Measurements from ENCODE around the gene CBFB. TPM values are rescaled to one million over a fixed set of nuclear protein-coding genes. Genes with fewer than 3 reads are reported as not detected.

Gene CBFB
- total and polyA plus RNA-seq, 9 of the 15 experiments (the other 6 are each of a cell fraction or from before 2014, with no cell fraction given): 22.0 to 112 (median 66.5) TPM

DNA sequence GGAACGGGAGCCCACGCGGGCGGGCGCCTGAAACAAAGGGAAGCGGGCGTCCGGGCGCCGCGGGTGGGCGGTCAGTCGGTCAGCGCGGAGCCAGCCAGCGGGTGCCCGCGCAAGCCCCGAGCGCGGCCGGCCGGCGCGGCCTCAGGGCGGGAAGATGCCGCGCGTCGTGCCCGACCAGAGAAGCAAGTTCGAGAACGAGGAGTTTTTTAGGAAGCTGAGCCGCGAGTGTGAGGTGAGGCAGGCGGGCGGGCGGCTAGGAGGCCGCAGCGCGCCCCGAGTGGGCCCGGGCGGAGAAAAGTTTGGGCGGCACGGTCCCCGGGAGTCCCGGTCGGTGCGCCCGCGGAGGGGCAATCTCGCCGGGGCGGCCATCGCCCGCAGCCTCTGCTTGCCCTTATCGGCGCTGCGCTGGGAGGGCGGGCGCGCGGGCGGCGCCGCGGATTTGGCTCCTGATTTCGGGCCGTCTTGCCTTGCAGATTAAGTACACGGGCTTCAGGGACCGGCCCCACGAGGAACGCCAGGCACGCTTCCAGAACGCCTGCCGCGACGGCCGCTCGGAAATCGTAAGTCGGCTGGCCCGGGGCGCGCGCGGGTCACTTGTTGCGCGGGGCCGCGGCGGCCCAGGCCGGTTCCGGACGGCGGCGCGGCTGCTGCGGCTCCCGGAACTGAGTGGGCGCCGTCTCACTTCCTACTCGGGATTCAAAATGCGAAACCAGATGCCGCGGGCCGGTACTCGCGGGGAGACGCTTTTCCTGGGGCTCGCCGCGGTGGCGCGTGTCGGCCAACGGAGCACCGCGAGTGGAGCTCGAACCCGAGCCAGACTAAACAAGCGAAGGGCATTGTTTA is 526 bp downstream of the CBFB start:
- no peaks in the 10 kb centered on the region for H3K27me3 ChIP-seq (ENCODE audit: control insufficient read depth in 2 of 2, insufficient read depth in 2 of 2, low read length in 2 of 2)
- H2AFZ ChIP-seq (ENCODE audit: low read depth, low read length): peak overlapping the region; percentile 78
- H3K79me2 ChIP-seq (ENCODE audit: control insufficient read depth, insufficient read depth, low read length): peaks cover 59% of the 10 kb centered on the region
- H3K9me3 ChIP-seq (replicated peaks; ENCODE audit: control insufficient read depth, insufficient read depth, low read depth, low read length): no peaks in the 10 kb centered on the region
- peak overlapping the region; percentile 97 for H3K27ac ChIP-seq (ENCODE audit: extremely low read depth, low read depth, low read length)
- BruUV-seq (replicated peaks): no TSS peak
- peaks cover 13 to 29% of the 10 kb centered on the region in 2 experiments for H3K4me1 ChIP-seq (replicated peaks in 1 of 2; ENCODE audit: control insufficient read depth in 2 of 2, insufficient read depth in 2 of 2, low read length in 2 of 2)
- under 1% methylated on average over 52 of the region's 123 CpGs for WGBS (ENCODE audit: insufficient coverage, low coverage, missing lambda C conversion rate)
- peak; percentile 57 for ATAC-seq
- in situ Hi-C loops (cut with MboI): no loop called here
- DNase-seq (ENCODE audit: extremely low read depth in 1 of 4, low spot score in 3 of 4): peak; percentile 64 to 73 (median 66)
- H3K36me3 ChIP-seq (ENCODE audit: control insufficient read depth, insufficient read depth, low read length): peaks cover 31% of the 10 kb centered on the region; the same call in 2 of the 3 replicates
- H3K9ac ChIP-seq (ENCODE audit: insufficient read depth in 1 of 2, low read depth in 2 of 2, low read length in 2 of 2): peak overlapping the region; percentile 88 to 99
- no peaks in the 10 kb centered on the region; the same call in none of the 2 replicates for H4K20me1 ChIP-seq (replicated peaks; ENCODE audit: control insufficient read depth, insufficient read depth, low read length)
- CTCF ChIA-PET (ENCODE audit: low intra/inter-chr PET ratio): interaction anchor here (0.6 kb wide), 2 partner anchors 10 to 149 kb away, joined by 3 to 5 read pairs; partner anchors contain the start of gene PDP2
- peak overlapping the region; percentile 85 for H3K4me3 ChIP-seq
- H3K9me1 ChIP-seq (ENCODE audit: control insufficient read depth, insufficient read depth, low read length): no peaks in the 10 kb centered on the region
- POLR2A ChIA-PET: interaction anchor here (0.7 to 3.8 kb wide), 9 partner anchors 10 to 284 kb away, joined by 3 to 32 read pairs (median 8); no protein-coding TSS in a partner anchor
- H3K4me2 ChIP-seq (ENCODE audit: insufficient read depth, low read length): peak overlapping the region; percentile 92
- intact Hi-C loops (cut with micrococcal nuclease): loop anchor here (2.0 kb wide), 1 partner anchor 217 kb away; the partner anchor contains the start of gene FHOD1
- no peak for FAIRE-seq
- no peak for TF ChIP-seq RUNX1 (IDR thresholded peaks at IDR 0.05; ENCODE audit: low read depth)
- TF ChIP-seq, protein P1, sequence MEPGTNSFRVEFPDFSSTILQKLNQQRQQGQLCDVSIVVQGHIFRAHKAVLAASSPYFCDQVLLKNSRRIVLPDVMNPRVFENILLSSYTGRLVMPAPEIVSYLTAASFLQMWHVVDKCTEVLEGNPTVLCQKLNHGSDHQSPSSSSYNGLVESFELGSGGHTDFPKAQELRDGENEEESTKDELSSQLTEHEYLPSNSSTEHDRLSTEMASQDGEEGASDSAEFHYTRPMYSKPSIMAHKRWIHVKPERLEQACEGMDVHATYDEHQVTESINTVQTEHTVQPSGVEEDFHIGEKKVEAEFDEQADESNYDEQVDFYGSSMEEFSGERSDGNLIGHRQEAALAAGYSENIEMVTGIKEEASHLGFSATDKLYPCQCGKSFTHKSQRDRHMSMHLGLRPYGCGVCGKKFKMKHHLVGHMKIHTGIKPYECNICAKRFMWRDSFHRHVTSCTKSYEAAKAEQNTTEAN (CRISPR knock-in tag; IDR thresholded peaks at IDR 0.05): no peak
- TF ChIP-seq RBM39 (optimal IDR thresholded peaks at IDR 0.05; ENCODE audit: low read depth, low read length): no peak
- TF ChIP-seq, protein P2, sequence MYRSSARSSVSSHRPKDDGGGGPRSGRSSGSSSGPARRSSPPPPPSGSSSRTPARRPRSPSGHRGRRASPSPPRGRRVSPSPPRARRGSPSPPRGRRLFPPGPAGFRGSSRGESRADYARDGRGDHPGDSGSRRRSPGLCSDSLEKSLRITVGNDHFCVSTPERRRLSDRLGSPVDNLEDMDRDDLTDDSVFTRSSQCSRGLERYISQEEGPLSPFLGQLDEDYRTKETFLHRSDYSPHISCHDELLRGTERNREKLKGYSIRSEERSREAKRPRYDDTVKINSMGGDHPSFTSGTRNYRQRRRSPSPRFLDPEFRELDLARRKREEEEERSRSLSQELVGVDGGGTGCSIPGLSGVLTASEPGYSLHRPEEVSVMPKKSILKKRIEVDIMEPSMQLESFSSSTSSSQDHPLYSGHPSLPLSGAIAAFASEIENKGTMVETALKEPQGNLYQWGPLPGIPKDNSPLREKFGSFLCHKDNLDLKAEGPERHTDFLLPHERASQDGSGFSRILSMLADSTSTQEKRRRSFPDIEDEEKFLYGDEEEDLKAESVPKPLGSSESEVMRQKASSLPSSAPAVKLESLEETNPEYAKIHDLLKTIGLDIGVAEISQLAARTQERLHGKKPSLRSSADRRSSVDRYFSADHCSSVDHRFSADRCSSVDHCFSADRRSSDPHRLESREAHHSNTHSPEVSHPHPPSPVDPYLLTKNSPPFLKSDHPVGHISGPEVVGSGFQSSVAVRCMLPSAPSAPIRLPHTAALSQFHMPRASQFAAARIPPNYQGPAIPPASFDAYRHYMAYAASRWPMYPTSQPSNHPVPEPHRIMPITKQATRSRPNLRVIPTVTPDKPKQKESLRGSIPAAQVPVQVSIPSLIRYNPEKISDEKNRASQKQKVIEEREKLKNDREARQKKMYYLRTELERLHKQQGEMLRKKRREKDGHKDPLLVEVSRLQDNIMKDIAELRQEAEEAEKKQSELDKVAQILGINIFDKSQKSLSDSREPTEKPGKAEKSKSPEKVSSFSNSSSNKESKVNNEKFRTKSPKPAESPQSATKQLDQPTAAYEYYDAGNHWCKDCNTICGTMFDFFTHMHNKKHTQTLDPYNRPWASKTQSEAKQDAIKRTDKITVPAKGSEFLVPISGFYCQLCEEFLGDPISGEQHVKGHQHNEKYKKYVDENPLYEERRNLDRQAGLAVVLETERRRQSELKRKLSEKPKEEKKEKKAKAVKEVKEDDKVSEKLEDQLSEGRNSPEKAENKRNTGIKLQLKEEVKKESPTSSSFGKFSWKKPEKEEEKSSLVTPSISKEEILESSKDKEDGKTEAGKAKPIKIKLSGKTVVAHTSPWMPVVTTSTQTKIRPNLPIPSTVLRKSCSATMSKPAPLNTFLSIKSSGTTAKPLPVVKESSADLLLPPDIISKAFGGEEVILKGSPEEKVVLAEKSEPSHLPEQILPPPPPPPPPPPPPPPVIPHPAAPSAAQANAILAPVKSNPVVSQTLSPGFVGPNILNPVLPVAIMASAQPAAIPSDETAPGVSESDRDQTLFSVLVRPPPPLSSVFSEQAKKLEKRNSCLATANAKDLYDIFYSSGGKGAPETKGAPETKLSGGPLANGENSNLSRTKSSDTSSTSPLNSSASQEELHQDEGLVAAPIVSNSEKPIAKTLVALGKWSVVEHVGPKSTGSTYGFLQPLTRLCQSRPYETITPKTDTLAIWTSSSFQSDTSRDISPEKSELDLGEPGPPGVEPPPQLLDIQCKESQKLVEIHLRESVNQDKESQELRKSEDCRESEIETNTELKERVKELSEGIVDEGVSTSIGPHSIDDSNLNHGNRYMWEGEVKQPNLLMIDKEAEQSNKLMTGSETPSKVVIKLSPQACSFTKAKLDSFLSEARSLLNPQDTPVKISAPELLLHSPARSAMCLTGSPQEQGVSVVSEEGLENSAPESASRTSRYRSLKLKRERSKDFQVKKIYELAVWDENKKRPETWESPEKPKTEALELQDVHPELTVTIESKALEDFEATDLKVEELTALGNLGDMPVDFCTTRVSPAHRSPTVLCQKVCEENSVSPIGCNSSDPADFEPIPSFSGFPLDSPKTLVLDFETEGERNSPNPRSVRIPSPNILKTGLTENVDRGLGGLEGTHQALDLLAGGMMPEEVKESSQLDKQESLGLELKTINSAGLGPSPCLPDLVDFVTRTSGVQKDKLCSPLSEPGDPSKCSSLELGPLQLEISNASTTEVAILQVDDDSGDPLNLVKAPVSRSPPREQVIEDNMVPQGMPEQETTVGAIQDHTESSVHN (IDR thresholded peaks at IDR 0.05; ENCODE audit: borderline replicate concordance in 1 of 2, low read depth in 1 of 2): no peak
- TF ChIP-seq ZFPM2 (CRISPR knock-in tag; IDR thresholded peaks at IDR 0.05): no peak
- TF ChIP-seq MEF2A (IDR thresholded peaks at IDR 0.05; ENCODE audit: control insufficient read depth, low read depth, low read length): no peak
- peak; percentile 8; the same call in 1 of the 2 replicates for TF ChIP-seq CREB1 (IDR thresholded peaks at IDR 0.05)
- no peak for TF ChIP-seq CREB1 (CRISPR knock-in tag; IDR thresholded peaks at IDR 0.05)
- no peak for TF ChIP-seq MTF1 (CRISPR knock-in tag; IDR thresholded peaks at IDR 0.05; ENCODE audit: borderline replicate concordance)
- TF ChIP-seq SREBF2 (CRISPR knock-in tag; IDR thresholded peaks at IDR 0.05): no peak
- peak; percentile 91; the same call in 1 of the 2 replicates for TF ChIP-seq KAT7 (CRISPR knock-in tag; IDR thresholded peaks at IDR 0.05; ENCODE audit: borderline replicate concordance)
